K562 (cell line): ENCODE measurements around the gene SPAG16. TPM values are rescaled to one million over a fixed set of nuclear protein-coding genes. Genes with fewer than 3 reads are reported as not detected.

Source experiments
- ATAC-seq: fragments of 200-7000 bp; cut with Tn5 transposase; 3 replicates; pipeline ENCODE4 v1.9.1; 2020; ENCODE audit warnings: moderate library complexity
- BruUV-seq: library from RNA; stranded (reverse); fragments of 400-500 nt; replicated peaks from 2 replicates; lab custom pipeline; 2021; lab: Mats Ljungman, UMichigan
- CTCF ChIA-PET: fragments of 300-600 bp; formaldehyde crosslinking; extraction: SDS; loops from one replicate; lab custom pipeline; 2021; ENCODE audit warnings: low intra/inter-chr PET ratio; lab: Yijun Ruan, JAX
- POLR2A ChIA-PET: fragments of 300-600, 350-650 bp; sonication (Branson Sonifier 250); formaldehyde crosslinking; extraction: SDS; loops from one replicate; lab custom pipeline; 2021; ENCODE audit warnings: antibody characterized with exemption, inconsistent platforms; lab: Yijun Ruan, JAX
- DNase-seq, 4 experiments: peaks; one replicate each; pipeline versions ENCODE4 v3.0.0 to v3.0.0-alpha.2; 2011 to 2018; ENCODE audit warnings: low spot score in 3 of 4, mixed read lengths in 3 of 4; ENCODE audit errors: extremely low read depth in 1 of 4
- FAIRE-seq: peaks from 2 replicates; lab custom pipeline; 2011; peaks lifted over from hg19 to GRCh38; lab: Jason Lieb, UNC
- H2AFZ ChIP-seq: 2 replicates; pipeline ENCODE4 v1.6.0; 2011; ENCODE audit warnings: low read depth, low read length, control low read depth, inconsistent platforms
- H3K27ac ChIP-seq: fragments of 200-600 bp; 3 replicates; pipeline ENCODE4 v1.8.0; 2011; ENCODE audit warnings: low read depth, mild to moderate bottlenecking, control low read depth, inconsistent platforms, low read length, moderate library complexity, mixed read lengths; ENCODE audit errors: extremely low read depth
- H3K27me3 ChIP-seq, 2 experiments: fragments of 300-600 bp in 1 of 2; 2 replicates in 1 of 2; 3 replicates in 1 of 2; pipeline versions ENCODE4 v1.6.0 to v1.8.0; 2011; ENCODE audit warnings: inconsistent platforms in 2 of 2, low read length in 2 of 2, mild to moderate bottlenecking in 1 of 2, mixed read lengths in 1 of 2, moderate library complexity in 1 of 2; ENCODE audit not compliant: control insufficient read depth in 2 of 2, insufficient read depth in 2 of 2
- H3K36me3 ChIP-seq: fragments of 300-600 bp; 3 replicates; pipeline ENCODE4 v1.8.0; 2011; ENCODE audit warnings: mild to moderate bottlenecking, low read length, inconsistent platforms; ENCODE audit not compliant: control insufficient read depth, insufficient read depth
- H3K4me1 ChIP-seq, 2 experiments: fragments of 200-600 bp in 1 of 2; replicated peaks in 1 of 2; 2 replicates in 1 of 2; 3 replicates in 1 of 2; pipeline versions ENCODE4 v1.5.1 to v1.8.0; 2011; ENCODE audit warnings: inconsistent platforms in 2 of 2, low read length in 2 of 2, mild to moderate bottlenecking in 1 of 2, mixed read lengths in 1 of 2, moderate library complexity in 1 of 2; ENCODE audit not compliant: control insufficient read depth in 2 of 2, insufficient read depth in 2 of 2
- H3K4me2 ChIP-seq: 2 replicates; pipeline ENCODE4 v1.6.1; 2011; ENCODE audit warnings: low read length, control low read depth, inconsistent platforms, mixed read lengths; ENCODE audit not compliant: insufficient read depth
- H3K4me3 ChIP-seq: fragments of 200-600 bp; sonication (generic), shearing (Covaris generic); 2 replicates; pipeline ENCODE4 v1.5.1; 2016; ENCODE audit warnings: control low read depth, inconsistent platforms
- H3K79me2 ChIP-seq: fragments of 200-600 bp; 3 replicates; pipeline ENCODE4 v1.8.0; 2011; ENCODE audit warnings: low read length, inconsistent platforms; ENCODE audit not compliant: control insufficient read depth, insufficient read depth
- H3K9ac ChIP-seq, 2 experiments: 2 replicates each; pipeline versions ENCODE4 v1.6.0 to v1.6.1; 2011; ENCODE audit warnings: low read depth in 2 of 2, low read length in 2 of 2, control low read depth in 1 of 2, inconsistent platforms in 1 of 2, mild to moderate bottlenecking in 1 of 2, mixed read lengths in 1 of 2; ENCODE audit not compliant: insufficient read depth in 1 of 2
- H3K9me1 ChIP-seq: one replicate; pipeline ENCODE4 v1.6.0; 2011; ENCODE audit warnings: inconsistent platforms, mild to moderate bottlenecking, low read length, moderate library complexity; ENCODE audit not compliant: control insufficient read depth, insufficient read depth
- H3K9me3 ChIP-seq: replicated peaks from 2 replicates; pipeline ENCODE4 v1.5.1; 2011; ENCODE audit warnings: low read depth, low read length, inconsistent platforms; ENCODE audit not compliant: control insufficient read depth, insufficient read depth
- H4K20me1 ChIP-seq: replicated peaks from 2 replicates; pipeline ENCODE4 v1.6.1; 2011; ENCODE audit warnings: low read length, inconsistent platforms, mixed read lengths; ENCODE audit not compliant: control insufficient read depth, insufficient read depth
- MED1 ChIP-seq: sonication (generic); formaldehyde crosslinking; IDR thresholded peaks from 2 replicates; pipeline ENCODE4 v1.8.1; 2023; ENCODE audit warnings: missing genetic modification reagents, borderline replicate concordance
- RERE ChIP-seq: sonication (generic); formaldehyde crosslinking; IDR thresholded peaks from 2 replicates; pipeline ENCODE4 v1.8.0; 2023; ENCODE audit warnings: missing genetic modification reagents, mild to moderate bottlenecking, borderline replicate concordance
- TEAD2 ChIP-seq: fragments of 450-650 bp; IDR thresholded peaks from 2 replicates; pipeline ENCODE4 v1.6.1; 2016; ENCODE audit warnings: missing genetic modification characterization, control low read depth, missing compliant biosample characterization
- ZBTB7A ChIP-seq: IDR thresholded peaks from 2 replicates; pipeline ENCODE4 v1.6.1; 2011; ENCODE audit warnings: low read depth, mild to moderate bottlenecking, low read length, moderate library complexity, borderline replicate concordance; ENCODE audit not compliant: control insufficient read depth
- WGBS: fragments of 100-300 bp; shearing (Covaris generic); methylation state at CpG from one replicate; pipeline ENCODE4 v1.1.6; 2016; ENCODE audit warnings: low coverage, mixed read lengths; ENCODE audit not compliant: insufficient coverage; ENCODE audit errors: missing lambda C conversion rate; 5-methylcytosine and 5-hydroxymethylcytosine counted together
- in situ Hi-C: fragments of 300-500 bp; cut with MboI; formaldehyde crosslinking; loops from 4 replicates; pipeline ENCODE4 v1.15.0; 2018; ENCODE audit warnings: inconsistent platforms, mixed read lengths
- intact Hi-C: fragments of 100-400 bp; cut with micrococcal nuclease; formaldehyde crosslinking; loops from 2 replicates; pipeline ENCODE4 v1.14.2; 2022
- polyA plus RNA-seq, 8 experiments: library from polyadenylated mRNA; depleted of rRNA in 4 of 8; stranded (reverse) in 5 of 8; unstranded in 3 of 8; fragments of >200 nt; fragmentation: Nextera tagmentation in 2 of 8; fragmentation: Illumina TruSeq in 1 of 8; extraction: Ambion mirVana in 2 of 8; extraction: Trizol in 1 of 8; gene quantifications; 2 replicates each; pipeline versions ENCODE4 v1.2.1 to v1.2.3, GENCODE V29; 2011 to 2014; ENCODE audit warnings: inconsistent platforms in 1 of 8, missing spikeins in 1 of 8
- total RNA-seq, 7 experiments: library from RNA; depleted of rRNA in 6 of 7; stranded (reverse); fragments of >200 nt in 6 of 7; fragmentation: Illumina TruSeq in 2 of 7; extraction: Trizol in 2 of 7; gene quantifications; 2 replicates each; pipeline versions ENCODE4 v1.2.1 to v1.2.3, GENCODE V29; 2011 to 2021; ENCODE audit warnings: low replicate concordance in 1 of 7
- TF ChIP-seq, protein P1 (sequence below): IDR thresholded peaks from 3 replicates; pipeline ENCODE4 v1.6.1; 2011; ENCODE audit warnings: borderline replicate concordance, mild to moderate bottlenecking; ENCODE audit not compliant: insufficient read length, insufficient read depth

Gene SPAG16
- total and polyA plus RNA-seq, 9 of the 15 experiments (the other 6 are each of a cell fraction or from before 2014, with no cell fraction given), result 0.98 to 5.9 (median 3.5) TPM

DNA sequence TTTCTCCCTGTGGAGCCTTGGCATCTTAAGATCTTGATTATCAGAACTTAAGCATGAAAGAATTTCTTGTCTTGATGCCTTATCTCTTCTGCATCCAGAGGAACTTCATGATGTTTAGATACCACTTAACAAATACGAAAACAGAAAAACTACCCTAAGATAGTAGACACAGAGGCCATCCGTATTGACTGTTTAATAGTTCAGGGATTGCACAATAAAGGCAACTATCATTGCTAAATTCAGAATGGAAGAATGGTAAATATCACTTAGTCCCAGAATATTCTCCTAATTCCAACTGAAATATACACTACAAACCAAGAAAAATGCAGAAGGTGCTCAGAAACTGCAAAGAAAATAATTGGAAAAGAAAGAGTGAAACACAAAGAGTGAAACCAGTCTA is 912.0 kb downstream of the SPAG16 start:
- Histone ChIP-seq H3K27me3 (no peaks in the 10 kb centered on the region), H4K20me1 (no peaks in the 10 kb centered on the region), H3K36me3 (no peaks in the 10 kb centered on the region), H3K27ac (no peak overlapping the region), H3K9ac (no peak overlapping the region), H3K79me2 (no peaks in the 10 kb centered on the region), H3K9me1 (no peaks in the 10 kb centered on the region), H3K4me1 (no peaks in the 10 kb centered on the region), H3K4me3 (no peak overlapping the region), H3K9me3 (no peaks in the 10 kb centered on the region), H3K4me2 (no peak overlapping the region), H2AFZ (no peak overlapping the region)
- intact Hi-C loops, result no loop called here
- ChIA-PET CTCF (no interaction called here), POLR2A (no interaction called here)
- DNase-seq (no peak), ATAC-seq (no peak), FAIRE-seq (no peak)
- in situ Hi-C loops, result no loop called here
- BruUV-seq, result no TSS peak
- no peak for TF ChIP-seq RERE (CRISPR knock-in tag)
- TF ChIP-seq MED1 (CRISPR knock-in tag), result no peak
- TF ChIP-seq ZBTB7A, result no peak
- TF ChIP-seq, protein P1, sequence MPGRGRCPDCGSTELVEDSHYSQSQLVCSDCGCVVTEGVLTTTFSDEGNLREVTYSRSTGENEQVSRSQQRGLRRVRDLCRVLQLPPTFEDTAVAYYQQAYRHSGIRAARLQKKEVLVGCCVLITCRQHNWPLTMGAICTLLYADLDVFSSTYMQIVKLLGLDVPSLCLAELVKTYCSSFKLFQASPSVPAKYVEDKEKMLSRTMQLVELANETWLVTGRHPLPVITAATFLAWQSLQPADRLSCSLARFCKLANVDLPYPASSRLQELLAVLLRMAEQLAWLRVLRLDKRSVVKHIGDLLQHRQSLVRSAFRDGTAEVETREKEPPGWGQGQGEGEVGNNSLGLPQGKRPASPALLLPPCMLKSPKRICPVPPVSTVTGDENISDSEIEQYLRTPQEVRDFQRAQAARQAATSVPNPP, result no peak
- TF ChIP-seq TEAD2, result no peak
- 0% methylated on average over 2 of the region's 2 CpGs for WGBS
